K562 (cell line): Measurements from ENCODE around the gene C12orf54. TPM values are rescaled to one million over a fixed set of nuclear protein-coding genes. Genes with fewer than 3 reads are reported as not detected.

ENCODE experiments used
- ATAC-seq: fragments of 200-7000 bp; cut with Tn5 transposase; 3 replicates; pipeline ENCODE4 v1.9.1; 2020; ENCODE audit warnings: moderate library complexity
- BruUV-seq: library from RNA; stranded (reverse); fragments of 400-500 nt; replicated peaks from 2 replicates; lab custom pipeline; 2021; lab: Mats Ljungman, UMichigan
- CTCF ChIA-PET: fragments of 300-600 bp; formaldehyde crosslinking; extraction: SDS; loops from one replicate; lab custom pipeline; 2021; ENCODE audit warnings: low intra/inter-chr PET ratio; lab: Yijun Ruan, JAX
- POLR2A ChIA-PET: fragments of 300-600, 350-650 bp; sonication (Branson Sonifier 250); formaldehyde crosslinking; extraction: SDS; loops from one replicate; lab custom pipeline; 2021; ENCODE audit warnings: antibody characterized with exemption, inconsistent platforms; lab: Yijun Ruan, JAX
- DNase-seq, 4 experiments: peaks; one replicate each; pipeline versions ENCODE4 v3.0.0 to v3.0.0-alpha.2; 2011 to 2018; ENCODE audit warnings: low spot score in 3 of 4, mixed read lengths in 3 of 4; ENCODE audit errors: extremely low read depth in 1 of 4
- FAIRE-seq: peaks from 2 replicates; lab custom pipeline; 2011; peaks lifted over from hg19 to GRCh38; lab: Jason Lieb, UNC
- H2AFZ ChIP-seq: 2 replicates; pipeline ENCODE4 v1.6.0; 2011; ENCODE audit warnings: low read depth, low read length, control low read depth, inconsistent platforms
- H3K27ac ChIP-seq: fragments of 200-600 bp; 3 replicates; pipeline ENCODE4 v1.8.0; 2011; ENCODE audit warnings: low read depth, mild to moderate bottlenecking, control low read depth, inconsistent platforms, low read length, moderate library complexity, mixed read lengths; ENCODE audit errors: extremely low read depth
- H3K27me3 ChIP-seq, 2 experiments: fragments of 300-600 bp in 1 of 2; 2 replicates in 1 of 2; 3 replicates in 1 of 2; pipeline versions ENCODE4 v1.6.0 to v1.8.0; 2011; ENCODE audit warnings: inconsistent platforms in 2 of 2, low read length in 2 of 2, mild to moderate bottlenecking in 1 of 2, mixed read lengths in 1 of 2, moderate library complexity in 1 of 2; ENCODE audit not compliant: control insufficient read depth in 2 of 2, insufficient read depth in 2 of 2
- H3K36me3 ChIP-seq: fragments of 300-600 bp; 3 replicates; pipeline ENCODE4 v1.8.0; 2011; ENCODE audit warnings: mild to moderate bottlenecking, low read length, inconsistent platforms; ENCODE audit not compliant: control insufficient read depth, insufficient read depth
- H3K4me1 ChIP-seq, 2 experiments: fragments of 200-600 bp in 1 of 2; replicated peaks in 1 of 2; 2 replicates in 1 of 2; 3 replicates in 1 of 2; pipeline versions ENCODE4 v1.5.1 to v1.8.0; 2011; ENCODE audit warnings: inconsistent platforms in 2 of 2, low read length in 2 of 2, mild to moderate bottlenecking in 1 of 2, mixed read lengths in 1 of 2, moderate library complexity in 1 of 2; ENCODE audit not compliant: control insufficient read depth in 2 of 2, insufficient read depth in 2 of 2
- H3K4me2 ChIP-seq: 2 replicates; pipeline ENCODE4 v1.6.1; 2011; ENCODE audit warnings: low read length, control low read depth, inconsistent platforms, mixed read lengths; ENCODE audit not compliant: insufficient read depth
- H3K4me3 ChIP-seq: fragments of 200-600 bp; sonication (generic), shearing (Covaris generic); 2 replicates; pipeline ENCODE4 v1.5.1; 2016; ENCODE audit warnings: control low read depth, inconsistent platforms
- H3K79me2 ChIP-seq: fragments of 200-600 bp; 3 replicates; pipeline ENCODE4 v1.8.0; 2011; ENCODE audit warnings: low read length, inconsistent platforms; ENCODE audit not compliant: control insufficient read depth, insufficient read depth
- H3K9ac ChIP-seq, 2 experiments: 2 replicates each; pipeline versions ENCODE4 v1.6.0 to v1.6.1; 2011; ENCODE audit warnings: low read depth in 2 of 2, low read length in 2 of 2, control low read depth in 1 of 2, inconsistent platforms in 1 of 2, mild to moderate bottlenecking in 1 of 2, mixed read lengths in 1 of 2; ENCODE audit not compliant: insufficient read depth in 1 of 2
- H3K9me1 ChIP-seq: one replicate; pipeline ENCODE4 v1.6.0; 2011; ENCODE audit warnings: inconsistent platforms, mild to moderate bottlenecking, low read length, moderate library complexity; ENCODE audit not compliant: control insufficient read depth, insufficient read depth
- H3K9me3 ChIP-seq: replicated peaks from 2 replicates; pipeline ENCODE4 v1.5.1; 2011; ENCODE audit warnings: low read depth, low read length, inconsistent platforms; ENCODE audit not compliant: control insufficient read depth, insufficient read depth
- H4K20me1 ChIP-seq: replicated peaks from 2 replicates; pipeline ENCODE4 v1.6.1; 2011; ENCODE audit warnings: low read length, inconsistent platforms, mixed read lengths; ENCODE audit not compliant: control insufficient read depth, insufficient read depth
- MAZ ChIP-seq, 2 experiments: fragments of 450-650 bp in 1 of 2; sonication (generic) in 1 of 2; formaldehyde crosslinking; IDR thresholded peaks in 1 of 2; conservative IDR thresholded peaks in 1 of 2; 2 replicates each; pipeline versions ENCODE4 v1.4.0 to v1.5.0; 2020; ENCODE audit warnings: mild to moderate bottlenecking in 1 of 2, missing genetic modification reagents in 1 of 2
- NRF1 ChIP-seq, 2 experiments: fragments of 450-650 bp; IDR thresholded peaks in 1 of 2; conservative IDR thresholded peaks in 1 of 2; 2 replicates each; pipeline ENCODE4 v1.6.1; 2014; ENCODE audit warnings: mild to moderate bottlenecking in 2 of 2
- WGBS: fragments of 100-300 bp; shearing (Covaris generic); methylation state at CpG from one replicate; pipeline ENCODE4 v1.1.6; 2016; ENCODE audit warnings: low coverage, mixed read lengths; ENCODE audit not compliant: insufficient coverage; ENCODE audit errors: missing lambda C conversion rate; 5-methylcytosine and 5-hydroxymethylcytosine counted together
- in situ Hi-C: fragments of 300-500 bp; cut with MboI; formaldehyde crosslinking; loops from 4 replicates; pipeline ENCODE4 v1.15.0; 2018; ENCODE audit warnings: inconsistent platforms, mixed read lengths
- intact Hi-C: fragments of 100-400 bp; cut with micrococcal nuclease; formaldehyde crosslinking; loops from 2 replicates; pipeline ENCODE4 v1.14.2; 2022
- polyA plus RNA-seq, 8 experiments: library from polyadenylated mRNA; depleted of rRNA in 4 of 8; stranded (reverse) in 5 of 8; unstranded in 3 of 8; fragments of >200 nt; fragmentation: Nextera tagmentation in 2 of 8; fragmentation: Illumina TruSeq in 1 of 8; extraction: Ambion mirVana in 2 of 8; extraction: Trizol in 1 of 8; gene quantifications; 2 replicates each; pipeline versions ENCODE4 v1.2.1 to v1.2.3, GENCODE V29; 2011 to 2014; ENCODE audit warnings: inconsistent platforms in 1 of 8, missing spikeins in 1 of 8
- total RNA-seq, 7 experiments: library from RNA; depleted of rRNA in 6 of 7; stranded (reverse); fragments of >200 nt in 6 of 7; fragmentation: Illumina TruSeq in 2 of 7; extraction: Trizol in 2 of 7; gene quantifications; 2 replicates each; pipeline versions ENCODE4 v1.2.1 to v1.2.3, GENCODE V29; 2011 to 2021; ENCODE audit warnings: low replicate concordance in 1 of 7
- TF ChIP-seq, protein P1 (sequence below): fragments of 450-650 bp; IDR thresholded peaks from 2 replicates; pipeline ENCODE4 v1.6.1; 2016; ENCODE audit warnings: mild to moderate bottlenecking

The C12orf54 gene
- total and polyA plus RNA-seq, 9 of the 15 experiments (the other 6 are each of a cell fraction or from before 2014, with no cell fraction given), result not detected

DNA sequence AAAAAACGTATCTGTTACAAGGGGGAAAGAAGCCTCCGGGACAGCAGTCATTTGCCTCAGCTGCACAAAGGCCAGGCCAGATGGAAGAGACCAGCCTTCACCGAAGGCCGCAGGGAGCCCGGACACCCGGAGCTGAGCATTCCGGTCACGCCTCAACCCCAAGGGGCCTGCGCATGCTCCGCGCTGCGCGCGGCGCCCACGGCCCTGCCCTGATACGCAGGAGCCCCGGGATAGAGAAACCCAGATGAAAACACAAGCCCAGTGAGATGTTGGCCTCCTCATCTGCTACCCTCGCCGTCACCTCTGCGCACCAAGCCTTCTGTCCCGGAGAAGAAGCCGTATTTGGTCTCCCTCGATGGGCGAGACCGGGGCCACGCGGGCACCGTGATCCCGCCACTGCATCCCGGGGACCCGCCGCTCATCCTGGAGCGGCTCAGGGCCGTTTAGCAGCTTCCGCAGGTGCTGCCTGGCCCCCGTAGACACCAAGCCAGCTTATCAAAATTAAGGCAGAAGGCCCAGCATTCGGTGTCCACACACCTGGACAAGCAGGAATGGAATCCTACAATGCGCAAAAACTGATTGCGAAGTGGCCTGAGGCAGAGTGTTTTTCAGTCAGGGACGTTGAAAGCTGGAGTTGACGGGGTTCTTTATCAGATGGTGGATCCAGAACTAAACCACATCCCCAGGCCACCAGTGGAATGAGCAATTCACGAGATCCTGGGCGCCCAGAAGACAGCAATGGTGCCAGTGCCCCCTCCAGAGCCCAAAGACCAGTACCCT, 45.8 kb downstream of the C12orf54 start:
- Histone ChIP-seq H3K27ac (no peak overlapping the region), H3K79me2 (no peaks in the 10 kb centered on the region), H4K20me1 (no peaks in the 10 kb centered on the region), H3K9ac (no peak overlapping the region), H3K9me1 (no peaks in the 10 kb centered on the region), H3K9me3 (no peaks in the 10 kb centered on the region), H3K4me1 (peaks cover 0 to 8% of the 10 kb centered on the region in 2 experiments; a peak in 2 of 5 replicates), H3K4me3 (no peak overlapping the region), H2AFZ (no peak overlapping the region), H3K36me3 (no peaks in the 10 kb centered on the region), H3K4me2 (no peak overlapping the region), H3K27me3 (peaks cover 6 to 23% of the 10 kb centered on the region in 2 experiments; a peak in 4 of 5 replicates)
- WGBS, result 28% methylated on average over 35 of the region's 44 CpGs
- BruUV-seq, result no TSS peak
- FAIRE-seq, result no peak
- CTCF ChIA-PET, result no interaction called here
- intact Hi-C loops (no loop called here), in situ Hi-C loops (loop anchor here (25.0 kb wide), 1 partner anchor 259 kb away; the partner anchor contains the start of gene ADCY6)
- no peak for DNase-seq
- no peak; the same call in 2 of the 3 replicates for ATAC-seq
- TF ChIP-seq NRF1 (conservative IDR thresholded peaks at IDR 0.05 in 1 of 2, IDR thresholded peaks at IDR 0.05 in 1 of 2) (peak; percentile 74 to 77), MAZ (CRISPR knock-in tag; conservative IDR thresholded peaks at IDR 0.05 in 1 of 2, IDR thresholded peaks at IDR 0.05 in 1 of 2) (no peak)
- TF ChIP-seq, protein P1, sequence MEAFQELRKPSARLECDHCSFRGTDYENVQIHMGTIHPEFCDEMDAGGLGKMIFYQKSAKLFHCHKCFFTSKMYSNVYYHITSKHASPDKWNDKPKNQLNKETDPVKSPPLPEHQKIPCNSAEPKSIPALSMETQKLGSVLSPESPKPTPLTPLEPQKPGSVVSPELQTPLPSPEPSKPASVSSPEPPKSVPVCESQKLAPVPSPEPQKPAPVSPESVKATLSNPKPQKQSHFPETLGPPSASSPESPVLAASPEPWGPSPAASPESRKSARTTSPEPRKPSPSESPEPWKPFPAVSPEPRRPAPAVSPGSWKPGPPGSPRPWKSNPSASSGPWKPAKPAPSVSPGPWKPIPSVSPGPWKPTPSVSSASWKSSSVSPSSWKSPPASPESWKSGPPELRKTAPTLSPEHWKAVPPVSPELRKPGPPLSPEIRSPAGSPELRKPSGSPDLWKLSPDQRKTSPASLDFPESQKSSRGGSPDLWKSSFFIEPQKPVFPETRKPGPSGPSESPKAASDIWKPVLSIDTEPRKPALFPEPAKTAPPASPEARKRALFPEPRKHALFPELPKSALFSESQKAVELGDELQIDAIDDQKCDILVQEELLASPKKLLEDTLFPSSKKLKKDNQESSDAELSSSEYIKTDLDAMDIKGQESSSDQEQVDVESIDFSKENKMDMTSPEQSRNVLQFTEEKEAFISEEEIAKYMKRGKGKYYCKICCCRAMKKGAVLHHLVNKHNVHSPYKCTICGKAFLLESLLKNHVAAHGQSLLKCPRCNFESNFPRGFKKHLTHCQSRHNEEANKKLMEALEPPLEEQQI, result no peak
- POLR2A ChIA-PET, result interaction anchor here (0.5 to 1.2 kb wide), 4 partner anchors 8 to 272 kb away, joined by 3 to 4 read pairs (median 4); no protein-coding TSS in a partner anchor
